K562 (cell line): ENCODE measurements around the gene UBE2O. TPM values are rescaled to one million over a fixed set of nuclear protein-coding genes. Genes with fewer than 3 reads are reported as not detected.

Source experiments
- ATAC-seq: fragments of 200-7000 bp; cut with Tn5 transposase; 3 replicates; pipeline ENCODE4 v1.9.1; 2020; ENCODE audit warnings: moderate library complexity
- BruUV-seq: library from RNA; stranded (reverse); fragments of 400-500 nt; replicated peaks from 2 replicates; lab custom pipeline; 2021; lab: Mats Ljungman, UMichigan
- CTCF ChIA-PET: fragments of 300-600 bp; formaldehyde crosslinking; extraction: SDS; loops from one replicate; lab custom pipeline; 2021; ENCODE audit warnings: low intra/inter-chr PET ratio; lab: Yijun Ruan, JAX
- POLR2A ChIA-PET: fragments of 300-600, 350-650 bp; sonication (Branson Sonifier 250); formaldehyde crosslinking; extraction: SDS; loops from one replicate; lab custom pipeline; 2021; ENCODE audit warnings: antibody characterized with exemption, inconsistent platforms; lab: Yijun Ruan, JAX
- DNase-seq, 4 experiments: peaks; one replicate each; pipeline versions ENCODE4 v3.0.0 to v3.0.0-alpha.2; 2011 to 2018; ENCODE audit warnings: low spot score in 3 of 4, mixed read lengths in 3 of 4; ENCODE audit errors: extremely low read depth in 1 of 4
- FAIRE-seq: peaks from 2 replicates; lab custom pipeline; 2011; peaks lifted over from hg19 to GRCh38; lab: Jason Lieb, UNC
- H2AFZ ChIP-seq: 2 replicates; pipeline ENCODE4 v1.6.0; 2011; ENCODE audit warnings: low read depth, low read length, control low read depth, inconsistent platforms
- H3K27ac ChIP-seq: fragments of 200-600 bp; 3 replicates; pipeline ENCODE4 v1.8.0; 2011; ENCODE audit warnings: low read depth, mild to moderate bottlenecking, control low read depth, inconsistent platforms, low read length, moderate library complexity, mixed read lengths; ENCODE audit errors: extremely low read depth
- H3K27me3 ChIP-seq, 2 experiments: fragments of 300-600 bp in 1 of 2; 2 replicates in 1 of 2; 3 replicates in 1 of 2; pipeline versions ENCODE4 v1.6.0 to v1.8.0; 2011; ENCODE audit warnings: inconsistent platforms in 2 of 2, low read length in 2 of 2, mild to moderate bottlenecking in 1 of 2, mixed read lengths in 1 of 2, moderate library complexity in 1 of 2; ENCODE audit not compliant: control insufficient read depth in 2 of 2, insufficient read depth in 2 of 2
- H3K36me3 ChIP-seq: fragments of 300-600 bp; 3 replicates; pipeline ENCODE4 v1.8.0; 2011; ENCODE audit warnings: mild to moderate bottlenecking, low read length, inconsistent platforms; ENCODE audit not compliant: control insufficient read depth, insufficient read depth
- H3K4me1 ChIP-seq, 2 experiments: fragments of 200-600 bp in 1 of 2; replicated peaks in 1 of 2; 2 replicates in 1 of 2; 3 replicates in 1 of 2; pipeline versions ENCODE4 v1.5.1 to v1.8.0; 2011; ENCODE audit warnings: inconsistent platforms in 2 of 2, low read length in 2 of 2, mild to moderate bottlenecking in 1 of 2, mixed read lengths in 1 of 2, moderate library complexity in 1 of 2; ENCODE audit not compliant: control insufficient read depth in 2 of 2, insufficient read depth in 2 of 2
- H3K4me2 ChIP-seq: 2 replicates; pipeline ENCODE4 v1.6.1; 2011; ENCODE audit warnings: low read length, control low read depth, inconsistent platforms, mixed read lengths; ENCODE audit not compliant: insufficient read depth
- H3K4me3 ChIP-seq: fragments of 200-600 bp; sonication (generic), shearing (Covaris generic); 2 replicates; pipeline ENCODE4 v1.5.1; 2016; ENCODE audit warnings: control low read depth, inconsistent platforms
- H3K79me2 ChIP-seq: fragments of 200-600 bp; 3 replicates; pipeline ENCODE4 v1.8.0; 2011; ENCODE audit warnings: low read length, inconsistent platforms; ENCODE audit not compliant: control insufficient read depth, insufficient read depth
- H3K9ac ChIP-seq, 2 experiments: 2 replicates each; pipeline versions ENCODE4 v1.6.0 to v1.6.1; 2011; ENCODE audit warnings: low read depth in 2 of 2, low read length in 2 of 2, control low read depth in 1 of 2, inconsistent platforms in 1 of 2, mild to moderate bottlenecking in 1 of 2, mixed read lengths in 1 of 2; ENCODE audit not compliant: insufficient read depth in 1 of 2
- H3K9me1 ChIP-seq: one replicate; pipeline ENCODE4 v1.6.0; 2011; ENCODE audit warnings: inconsistent platforms, mild to moderate bottlenecking, low read length, moderate library complexity; ENCODE audit not compliant: control insufficient read depth, insufficient read depth
- H3K9me3 ChIP-seq: replicated peaks from 2 replicates; pipeline ENCODE4 v1.5.1; 2011; ENCODE audit warnings: low read depth, low read length, inconsistent platforms; ENCODE audit not compliant: control insufficient read depth, insufficient read depth
- H4K20me1 ChIP-seq: replicated peaks from 2 replicates; pipeline ENCODE4 v1.6.1; 2011; ENCODE audit warnings: low read length, inconsistent platforms, mixed read lengths; ENCODE audit not compliant: control insufficient read depth, insufficient read depth
- ELK1 ChIP-seq: sonication (generic); formaldehyde crosslinking; IDR thresholded peaks from 2 replicates; pipeline ENCODE4 v1.8.1; 2022; ENCODE audit warnings: missing genetic modification reagents
- GABPB2 ChIP-seq: fragments of 250-450 bp; sonication (Bioruptor Pico); conservative IDR thresholded peaks from 2 replicates; pipeline ENCODE4 v1.5.1; 2021; ENCODE audit warnings: mild to moderate bottlenecking
- NBN ChIP-seq: fragments of 450-650 bp; IDR thresholded peaks from 2 replicates; pipeline ENCODE4 v1.6.1; 2016; ENCODE audit warnings: low read depth, mild to moderate bottlenecking
- NFIX ChIP-seq: fragments of 250-450 bp; sonication (Bioruptor Pico); IDR thresholded peaks from 2 replicates; pipeline ENCODE4 v1.4.0; 2020; ENCODE audit warnings: low read depth, mild to moderate bottlenecking, moderate library complexity
- NKRF ChIP-seq: fragments of 450-650 bp; IDR thresholded peaks from 2 replicates; pipeline ENCODE4 v1.6.1; 2016; ENCODE audit warnings: borderline replicate concordance
- RERE ChIP-seq: sonication (generic); formaldehyde crosslinking; IDR thresholded peaks from 2 replicates; pipeline ENCODE4 v1.8.0; 2023; ENCODE audit warnings: missing genetic modification reagents, mild to moderate bottlenecking, borderline replicate concordance
- TCF7L2 ChIP-seq: fragments of 150-350 bp; IDR thresholded peaks from 2 replicates; pipeline ENCODE4 v1.6.1; 2016; ENCODE audit warnings: low read depth, mild to moderate bottlenecking, low read length, moderate library complexity
- ZFP36 ChIP-seq: fragments of 150-350 bp; IDR thresholded peaks from 2 replicates; pipeline ENCODE4 v1.6.1; 2018; ENCODE audit warnings: low read length, low read depth; ENCODE audit not compliant: partially characterized antibody
- ZNF57 ChIP-seq: fragments of 450-650 bp; formaldehyde crosslinking; IDR thresholded peaks from 2 replicates; pipeline ENCODE4 v1.4.0; 2020; ENCODE audit warnings: mild to moderate bottlenecking, moderate library complexity
- ZNF766 ChIP-seq: fragments of 200-800 bp; sonication (Bioruptor generic); conservative IDR thresholded peaks from 2 replicates; pipeline ENCODE4 v1.6.1; 2016; ENCODE audit warnings: missing genetic modification characterization, missing compliant biosample characterization
- WGBS: fragments of 100-300 bp; shearing (Covaris generic); methylation state at CpG from one replicate; pipeline ENCODE4 v1.1.6; 2016; ENCODE audit warnings: low coverage, mixed read lengths; ENCODE audit not compliant: insufficient coverage; ENCODE audit errors: missing lambda C conversion rate; 5-methylcytosine and 5-hydroxymethylcytosine counted together
- in situ Hi-C: fragments of 300-500 bp; cut with MboI; formaldehyde crosslinking; loops from 4 replicates; pipeline ENCODE4 v1.15.0; 2018; ENCODE audit warnings: inconsistent platforms, mixed read lengths
- intact Hi-C: fragments of 100-400 bp; cut with micrococcal nuclease; formaldehyde crosslinking; loops from 2 replicates; pipeline ENCODE4 v1.14.2; 2022
- polyA plus RNA-seq, 8 experiments: library from polyadenylated mRNA; depleted of rRNA in 4 of 8; stranded (reverse) in 5 of 8; unstranded in 3 of 8; fragments of >200 nt; fragmentation: Nextera tagmentation in 2 of 8; fragmentation: Illumina TruSeq in 1 of 8; extraction: Ambion mirVana in 2 of 8; extraction: Trizol in 1 of 8; gene quantifications; 2 replicates each; pipeline versions ENCODE4 v1.2.1 to v1.2.3, GENCODE V29; 2011 to 2014; ENCODE audit warnings: inconsistent platforms in 1 of 8, missing spikeins in 1 of 8
- total RNA-seq, 7 experiments: library from RNA; depleted of rRNA in 6 of 7; stranded (reverse); fragments of >200 nt in 6 of 7; fragmentation: Illumina TruSeq in 2 of 7; extraction: Trizol in 2 of 7; gene quantifications; 2 replicates each; pipeline versions ENCODE4 v1.2.1 to v1.2.3, GENCODE V29; 2011 to 2021; ENCODE audit warnings: low replicate concordance in 1 of 7
- TF ChIP-seq, protein P1 (sequence below): fragments of 250-450 bp; sonication (Bioruptor Pico); IDR thresholded peaks from 2 replicates; pipeline ENCODE4 v1.8.0; 2022; ENCODE audit warnings: moderate library complexity, mild to moderate bottlenecking, inconsistent platforms

UBE2O gene
- total and polyA plus RNA-seq, 9 of the 15 experiments (the other 6 are each of a cell fraction or from before 2014, with no cell fraction given) = 1.6 to 39.7 (median 13.3) TPM

- ChIA-PET CTCF (interaction anchor here (0.6 to 1.2 kb wide), 3 partner anchors 19 to 421 kb away, joined by 3 to 4 read pairs (median 4); no protein-coding TSS in a partner anchor), POLR2A (interaction anchor here (0.7 to 1.5 kb wide), 4 partner anchors 9 to 187 kb away, joined by 3 to 4 read pairs (median 4); no protein-coding TSS in a partner anchor)
- Histone ChIP-seq H3K9me1 (no peaks in the 10 kb centered on the region), H3K4me2 (no peak overlapping the region), H2AFZ (no peak overlapping the region), H3K9me3 (no peaks in the 10 kb centered on the region), H4K20me1 (no peaks in the 10 kb centered on the region), H3K27me3 (no peaks in the 10 kb centered on the region), H3K4me1 (peaks cover 4 to 32% of the 10 kb centered on the region in 2 experiments; a peak in 4 of 5 replicates), H3K79me2 (no peaks in the 10 kb centered on the region), H3K27ac (no peak overlapping the region), H3K9ac (no peak overlapping the region), H3K36me3 (no peaks in the 10 kb centered on the region), H3K4me3 (no peak overlapping the region)
- no TSS peak for BruUV-seq
- peak in 1 of 4 experiments; percentile 4 for DNase-seq
- intact Hi-C loops (no loop called here), in situ Hi-C loops (no loop called here)
- no peak for FAIRE-seq
- no peak for ATAC-seq
- 94% methylated on average over 3 of the region's 3 CpGs for WGBS
- TF ChIP-seq, protein P1, sequence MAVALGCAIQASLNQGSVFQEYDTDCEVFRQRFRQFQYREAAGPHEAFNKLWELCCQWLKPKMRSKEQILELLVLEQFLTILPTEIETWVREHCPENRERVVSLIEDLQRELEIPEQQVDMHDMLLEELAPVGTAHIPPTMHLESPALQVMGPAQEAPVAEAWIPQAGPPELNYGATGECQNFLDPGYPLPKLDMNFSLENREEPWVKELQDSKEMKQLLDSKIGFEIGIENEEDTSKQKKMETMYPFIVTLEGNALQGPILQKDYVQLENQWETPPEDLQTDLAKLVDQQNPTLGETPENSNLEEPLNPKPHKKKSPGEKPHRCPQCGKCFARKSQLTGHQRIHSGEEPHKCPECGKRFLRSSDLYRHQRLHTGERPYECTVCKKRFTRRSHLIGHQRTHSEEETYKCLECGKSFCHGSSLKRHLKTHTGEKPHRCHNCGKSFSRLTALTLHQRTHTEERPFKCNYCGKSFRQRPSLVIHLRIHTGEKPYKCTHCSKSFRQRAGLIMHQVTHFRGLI = no peak
- TF ChIP-seq GABPB2 (CRISPR knock-in tag) = no peak
- TF ChIP-seq ELK1 = no peak
- no peak for TF ChIP-seq ZNF766 (CRISPR knock-in tag)
- TF ChIP-seq TCF7L2 = no peak
- TF ChIP-seq RERE (CRISPR knock-in tag) = no peak
- no peak for TF ChIP-seq ZFP36
- TF ChIP-seq ZNF57 = no peak
- no peak for TF ChIP-seq NKRF
- TF ChIP-seq NFIX = no peak
- no peak for TF ChIP-seq NBN
Observed at GRCh38 chr17:76366247-76366646, 86.7 kb downstream of the UBE2O start.
